K562 (cell line): Measurements from ENCODE around the gene SCAMP5. TPM values are rescaled to one million over a fixed set of nuclear protein-coding genes. Genes with fewer than 3 reads are reported as not detected.

Experiments used
- CREB3 ChIP-seq: fragments of 450-650 bp; conservative IDR thresholded peaks from 2 replicates; pipeline ENCODE4 v1.6.1; 2016; ENCODE audit warnings: missing genetic modification characterization, low read depth, mild to moderate bottlenecking, missing compliant biosample characterization, moderate library complexity
- KDM2B ChIP-seq: fragments of 250-450 bp; sonication (Bioruptor Pico); IDR thresholded peaks from 2 replicates; pipeline ENCODE4 v1.8.0; 2021; ENCODE audit warnings: mild to moderate bottlenecking, moderate library complexity
- KLF6 ChIP-seq: fragments of 250-450 bp; sonication (Bioruptor Pico); IDR thresholded peaks from 2 replicates; pipeline ENCODE4 v1.4.0; 2020; ENCODE audit warnings: mild to moderate bottlenecking, moderate library complexity, borderline replicate concordance
- MLLT1 ChIP-seq, 2 experiments: fragments of 450-650 bp; IDR thresholded peaks; 2 replicates each; pipeline ENCODE4 v1.6.1; 2016
- PHB ChIP-seq: fragments of 250-450 bp; sonication (Bioruptor Pico); IDR thresholded peaks from 2 replicates; pipeline ENCODE4 v1.5.0; 2021
- PHTF2 ChIP-seq: fragments of 250-450 bp; sonication (Bioruptor Pico); IDR thresholded peaks from 2 replicates; pipeline ENCODE4 v1.5.0; 2021; ENCODE audit warnings: mild to moderate bottlenecking
- SMARCA5 ChIP-seq: fragments of 450-650 bp; IDR thresholded peaks from 2 replicates; pipeline ENCODE4 v1.6.1; 2016
- SP1 ChIP-seq: sonication (generic); formaldehyde crosslinking; IDR thresholded peaks from 2 replicates; pipeline ENCODE4 v1.8.1; 2022; ENCODE audit warnings: mild to moderate bottlenecking, missing genetic modification reagents
- SP2 ChIP-seq: IDR thresholded peaks from 2 replicates; pipeline ENCODE4 v1.6.1; 2011; ENCODE audit warnings: mild to moderate bottlenecking, low read depth, low read length, moderate library complexity; ENCODE audit not compliant: poor library complexity, severe bottlenecking; ENCODE audit errors: extremely low read depth
- STAT6 ChIP-seq: sonication (generic); formaldehyde crosslinking; IDR thresholded peaks from 2 replicates; pipeline ENCODE4 v1.8.1; 2023; ENCODE audit warnings: mild to moderate bottlenecking, missing genetic modification reagents
- TAF1 ChIP-seq: IDR thresholded peaks from 2 replicates; pipeline ENCODE4 v1.6.1; 2011; ENCODE audit warnings: mild to moderate bottlenecking, low read length, moderate library complexity; ENCODE audit not compliant: insufficient read depth, control insufficient read depth, severe bottlenecking; ENCODE audit errors: extremely low read depth
- TARDBP ChIP-seq: fragments of 450-650 bp; IDR thresholded peaks from 2 replicates; pipeline ENCODE4 v1.6.1; 2016
- THAP12 ChIP-seq: fragments of 250-450 bp; sonication (Bioruptor Pico); IDR thresholded peaks from 2 replicates; pipeline ENCODE4 v1.9.0; 2021; ENCODE audit warnings: mild to moderate bottlenecking, inconsistent platforms
- ZBTB12 ChIP-seq: fragments of 250-450 bp; sonication (Bioruptor Pico); IDR thresholded peaks from 2 replicates; pipeline ENCODE4 v1.4.0; 2020
- ZNF740 ChIP-seq, 3 experiments: fragments of 200-800 bp in 1 of 3; sonication (Bioruptor generic) in 1 of 3; sonication (generic) in 1 of 3; formaldehyde crosslinking in 1 of 3; IDR thresholded peaks; 2 replicates each; pipeline versions ENCODE4 v1.6.1 to v1.8.0; 2016 to 2022; ENCODE audit warnings: mild to moderate bottlenecking in 2 of 3, missing compliant biosample characterization in 2 of 3, missing genetic modification characterization in 2 of 3, missing genetic modification reagents in 1 of 3
- ZNF766 ChIP-seq: fragments of 200-800 bp; sonication (Bioruptor generic); conservative IDR thresholded peaks from 2 replicates; pipeline ENCODE4 v1.6.1; 2016; ENCODE audit warnings: missing genetic modification characterization, missing compliant biosample characterization
- polyA plus RNA-seq, 8 experiments: library from polyadenylated mRNA; depleted of rRNA in 4 of 8; stranded (reverse) in 5 of 8; unstranded in 3 of 8; fragments of >200 nt; fragmentation: Nextera tagmentation in 2 of 8; fragmentation: Illumina TruSeq in 1 of 8; extraction: Ambion mirVana in 2 of 8; extraction: Trizol in 1 of 8; gene quantifications; 2 replicates each; pipeline versions ENCODE4 v1.2.1 to v1.2.3, GENCODE V29; 2011 to 2014; ENCODE audit warnings: inconsistent platforms in 1 of 8, missing spikeins in 1 of 8
- total RNA-seq, 7 experiments: library from RNA; depleted of rRNA in 6 of 7; stranded (reverse); fragments of >200 nt in 6 of 7; fragmentation: Illumina TruSeq in 2 of 7; extraction: Trizol in 2 of 7; gene quantifications; 2 replicates each; pipeline versions ENCODE4 v1.2.1 to v1.2.3, GENCODE V29; 2011 to 2021; ENCODE audit warnings: low replicate concordance in 1 of 7

SCAMP5 gene
- total and polyA plus RNA-seq, 9 of the 15 experiments (the other 6 are each of a cell fraction or from before 2014, with no cell fraction given), result 0.09 to 0.29 (median 0.19) TPM; not detected in 5

- peak; percentile 52; the same call in 1 of the 2 replicates for TF ChIP-seq ZNF740 (CRISPR knock-in tag; IDR thresholded peaks at IDR 0.05)
- TF ChIP-seq ZNF740 (tag; IDR thresholded peaks at IDR 0.05), result no peak
- peak; percentile 8 for TF ChIP-seq TAF1
- TF ChIP-seq KDM2B (CRISPR knock-in tag), result no peak
- no peak for TF ChIP-seq TARDBP
- TF ChIP-seq KLF6 (CRISPR knock-in tag), result no peak
- TF ChIP-seq PHB (CRISPR knock-in tag), result no peak
- TF ChIP-seq CREB3 (tag), result no peak
- TF ChIP-seq ZNF766 (CRISPR knock-in tag), result peak; percentile 94
- TF ChIP-seq PHTF2 (CRISPR knock-in tag), result no peak
- TF ChIP-seq MLLT1 (IDR thresholded peaks at IDR 0.05), result peak in 1 of 2 experiments; percentile 90; a peak in 2 of 4 replicates
- TF ChIP-seq STAT6 (CRISPR knock-in tag), result peak; percentile 66; the same call in 1 of the 2 replicates
- peak; percentile 75 for TF ChIP-seq SP1 (CRISPR knock-in tag)
- TF ChIP-seq SP2, result no peak
- TF ChIP-seq THAP12, result no peak
- peak; percentile 21; the same call in 1 of the 2 replicates for TF ChIP-seq ZBTB12
- 0 out of 2 replicates have a peak, but pooled peaks have one; percentile 7 for TF ChIP-seq SMARCA5
Observed at GRCh38 chr15:75043509-75044257, 48.3 kb downstream of the SCAMP5 start (continued).
